Measurements from ENCODE around the gene HYKK.
A peak's percentile ranks its signal among the peaks of the same experiment; 100 is the strongest.
"Not testable (repeated sequence)": the region's sequence is repeated elsewhere in the genome, so short reads cannot be mapped to it uniquely, and the experiment has no call there.

HYKK gene

DNA sequence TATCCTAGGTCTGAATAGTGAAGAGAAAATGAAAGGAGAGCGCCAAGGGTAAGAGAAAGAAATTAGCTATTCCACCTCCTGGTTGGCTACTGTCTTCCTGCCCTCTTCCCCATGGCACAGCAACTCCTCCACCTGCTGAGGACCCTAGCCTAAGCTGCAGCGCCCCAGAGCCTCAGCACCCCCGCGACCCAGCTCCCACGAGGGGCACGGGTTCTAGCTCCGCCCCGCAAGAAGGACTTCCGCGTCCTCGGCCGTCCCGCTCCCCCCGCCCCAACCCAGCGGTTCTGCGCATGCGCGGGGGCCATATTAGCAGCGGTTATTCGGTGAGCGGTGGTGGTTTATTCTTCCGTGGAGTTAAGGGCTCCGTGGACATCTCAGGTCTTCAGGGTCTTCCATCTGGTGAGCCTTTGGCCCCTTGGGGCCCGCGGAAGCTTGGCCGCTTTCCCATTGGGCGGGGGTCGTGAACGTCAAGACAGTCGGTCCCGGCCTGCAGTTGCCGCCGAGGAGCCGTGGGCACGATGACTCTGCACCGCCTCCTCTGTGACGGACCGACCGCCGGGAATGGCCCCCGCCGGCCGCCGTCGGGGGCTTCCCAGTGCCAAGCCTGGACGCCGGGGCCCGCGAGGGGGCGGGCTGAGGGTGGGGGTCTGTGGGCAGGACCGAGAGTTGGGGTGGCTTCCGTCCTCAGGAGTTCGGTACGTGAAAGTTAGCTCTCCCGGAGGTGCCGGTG is 32.9 kb downstream of the HYKK start, which contains the start of gene PSMA4:
Gene PSMA4, plus strand, starts transcription at position 304 of the 730 bp plus-strand sequence. CDS start 1,484 bp downstream, outside the sequence.
- peak; percentile 86 for DNase-seq (ENCODE audit: low read depth)

- DNase-seq (ENCODE audit: low read depth), result no peak
These were observed 33.7 kb downstream of the HYKK start for GRCh38 chr15:78540871-78541743.

DNA sequence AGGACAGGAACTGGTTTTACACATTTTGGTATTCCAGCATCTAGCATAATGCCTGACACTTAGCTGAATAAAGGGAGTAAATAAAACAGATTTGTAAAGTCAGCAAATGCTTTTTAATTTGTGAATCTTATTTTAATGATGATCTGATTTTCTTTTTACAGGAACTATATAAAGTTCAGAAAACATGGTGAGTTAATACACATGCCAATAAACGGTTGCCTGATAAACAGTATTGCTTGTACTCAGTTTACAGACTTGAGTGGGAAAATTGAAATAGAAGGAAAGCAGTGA is 34.3 kb downstream of the HYKK start:
- DNase-seq (ENCODE audit: low read depth), result no peak

DNA sequence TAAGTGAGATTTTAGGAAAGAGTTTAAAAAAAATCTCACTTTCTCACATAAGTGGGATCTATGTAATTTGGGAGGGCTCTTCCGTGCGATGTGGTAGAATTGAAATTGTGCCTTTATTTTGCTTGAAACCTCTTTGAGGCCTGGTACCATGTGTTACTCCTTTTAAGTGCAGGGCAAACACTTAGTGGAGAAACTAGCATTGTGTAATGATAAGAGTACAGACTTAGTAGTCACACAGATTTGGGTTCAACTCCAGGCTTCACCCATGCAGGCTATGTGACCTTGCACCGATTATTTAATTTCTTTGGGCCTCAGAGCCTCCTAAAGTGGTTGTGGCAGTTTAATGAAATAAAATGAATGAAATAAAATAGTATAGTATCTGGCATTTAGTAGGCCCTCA is 35.3 kb downstream of the HYKK start:
- no peak for DNase-seq (ENCODE audit: low read depth)

DNA sequence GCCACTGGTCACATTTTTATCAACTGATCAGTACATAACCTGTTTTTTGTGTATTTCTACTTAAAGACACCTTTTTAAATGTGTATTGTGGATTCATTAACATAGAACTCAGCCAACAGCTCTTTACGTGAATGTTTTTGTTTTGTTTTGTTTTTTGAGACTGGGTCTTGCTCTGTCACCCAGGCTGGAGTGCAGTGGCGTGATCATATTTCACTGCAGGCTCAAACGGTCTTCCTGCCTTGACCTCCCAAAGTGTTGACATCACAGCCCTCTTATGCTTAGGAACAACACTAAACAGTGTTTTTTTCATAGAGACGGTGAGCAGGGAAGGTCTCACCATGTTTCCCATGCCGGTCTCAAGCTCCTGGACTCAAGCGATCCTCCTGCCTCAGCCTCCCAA is 42.8 kb downstream of the HYKK start:
- DNase-seq (ENCODE audit: low read depth), result no peak

GRCh38 chr15:78550815-78551214 is 43.4 kb downstream of the HYKK start:
- DNase-seq (ENCODE audit: low read depth), result no peak

GRCh38 chr15:78551902-78552301 is 44.5 kb downstream of the HYKK start:
- no peak for DNase-seq (ENCODE audit: low read depth)

- no peak for DNase-seq (ENCODE audit: low read depth)
These were observed 45.2 kb downstream of the HYKK start for GRCh38 chr15:78552597-78552996.

DNA sequence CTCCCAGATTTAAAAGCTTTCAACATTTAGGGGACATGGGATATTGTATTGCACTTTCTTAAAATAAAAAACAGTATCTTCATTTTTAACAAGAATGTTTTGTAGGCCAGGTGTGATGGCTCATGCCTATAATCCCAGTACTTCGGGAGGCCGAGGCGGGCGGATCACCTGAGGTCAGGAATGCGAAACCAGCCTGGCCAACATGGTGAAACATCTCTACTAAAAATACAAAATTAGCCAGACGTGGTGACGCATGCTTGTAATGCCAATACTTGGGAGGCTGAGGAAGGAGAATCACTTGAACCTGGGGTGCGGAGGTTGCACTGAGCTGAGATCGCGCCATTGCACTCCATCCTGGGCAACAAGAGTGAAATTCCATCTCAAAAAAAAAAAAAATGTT is 52.8 kb downstream of the HYKK start:
- DNase-seq (ENCODE audit: low read depth), result not testable (repeated sequence)

- DNase-seq (ENCODE audit: low read depth), result no peak
These were observed 54.1 kb downstream of the HYKK start for GRCh38 chr15:78561490-78561889.

GRCh38 chr15:78563092-78563491 is 55.7 kb downstream of the HYKK start:
- no peak for DNase-seq (ENCODE audit: low read depth)

DNA sequence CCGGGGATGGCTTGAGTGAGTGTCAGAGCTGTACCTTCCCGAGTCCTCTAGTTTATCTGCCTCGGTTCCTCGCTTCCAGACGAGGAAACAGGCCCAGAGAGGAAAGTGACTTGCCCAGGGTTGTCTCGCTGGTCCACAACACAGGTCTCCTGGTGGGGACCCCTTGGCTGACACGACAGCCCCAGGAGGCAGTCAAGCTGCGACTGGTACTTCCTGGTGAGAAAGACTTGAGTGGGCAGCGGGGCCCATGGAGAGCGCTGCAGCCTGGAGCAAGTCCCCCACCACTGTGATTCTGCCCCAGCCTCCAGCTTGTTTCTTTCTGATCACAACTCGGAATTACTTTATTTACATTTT is 57.3 kb downstream of the HYKK start:
- DNase-seq (ENCODE audit: low read depth), result no peak

- DNase-seq (ENCODE audit: low read depth), result peak; percentile 67
These were observed 57.9 kb downstream of the HYKK start, which contains the start of gene CHRNA5 for GRCh38 chr15:78565097-78565950. TSS of gene CHRNA5 (plus strand) at chr15:78565520. CDS start at chr15:78565720, 200 bp downstream.

DNA sequence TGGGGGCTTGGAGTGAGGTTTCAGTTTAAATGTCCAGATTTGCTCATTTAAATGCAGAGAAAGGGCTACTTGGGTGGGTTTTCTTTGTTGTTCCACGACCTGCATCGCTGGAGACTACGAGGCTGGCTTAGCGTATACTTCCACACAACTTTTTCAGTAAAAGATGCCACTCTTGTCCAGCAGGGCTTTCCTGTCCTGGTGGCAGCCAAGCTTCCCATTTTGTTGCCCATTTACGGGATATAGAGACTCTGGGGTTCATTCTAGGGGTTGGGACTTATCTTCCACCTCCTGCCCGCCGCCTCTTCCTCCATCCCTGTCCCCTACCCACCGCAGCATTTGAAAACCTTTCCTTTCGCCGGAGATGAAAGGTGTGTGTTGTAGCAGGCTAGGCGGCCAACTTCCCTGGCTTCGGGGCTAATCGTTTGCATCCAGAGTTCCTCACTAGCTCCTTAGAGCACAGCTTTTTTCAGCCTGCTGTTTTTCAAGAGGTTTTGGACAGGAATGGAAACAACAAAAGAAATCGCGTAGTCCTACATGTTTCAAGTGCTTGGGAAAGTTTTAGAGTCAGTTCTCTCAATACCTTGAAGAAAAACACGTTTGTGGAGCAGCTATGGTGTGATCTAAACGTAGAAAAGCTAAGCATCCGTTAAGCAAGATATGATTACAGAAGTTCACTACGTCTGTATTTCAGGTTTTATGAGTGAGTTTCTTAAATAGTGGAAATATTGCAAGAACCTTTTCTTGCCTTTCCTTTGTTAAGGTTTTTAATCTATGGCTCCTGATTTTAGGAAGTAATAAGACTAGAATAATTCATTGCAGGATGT is 58.8 kb downstream of the HYKK start:
- DNase-seq (ENCODE audit: low read depth), result no peak

- DNase-seq (ENCODE audit: low read depth), result no peak
These were observed 60.2 kb downstream of the HYKK start for GRCh38 chr15:78567531-78567930.

DNA sequence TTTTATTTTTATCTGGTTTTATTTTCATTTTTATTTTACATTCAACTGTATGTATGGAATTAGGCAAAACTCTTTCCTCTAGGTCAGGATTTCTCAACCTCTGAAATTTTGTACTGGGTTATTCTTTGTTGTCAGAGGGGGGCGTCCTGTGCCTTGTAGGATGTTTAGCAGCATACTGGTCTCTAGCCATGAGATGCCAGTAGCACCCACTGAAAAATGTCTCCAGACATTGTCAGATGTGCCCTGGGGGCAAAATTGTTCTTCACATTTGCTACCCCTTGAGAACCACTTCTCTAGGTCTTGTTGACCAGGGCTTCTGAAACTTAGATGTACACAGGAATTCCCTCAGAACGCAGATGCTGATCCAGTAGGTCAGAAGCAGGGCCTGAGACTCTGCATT is 63.3 kb downstream of the HYKK start:
- DNase-seq (ENCODE audit: low read depth), result no peak

GRCh38 chr15:78571382-78571781 is 64.0 kb downstream of the HYKK start:
- DNase-seq (ENCODE audit: low read depth), result no peak

- DNase-seq (ENCODE audit: low read depth), result no peak
These were observed 66.0 kb downstream of the HYKK start for GRCh38 chr15:78573416-78573815.

DNA sequence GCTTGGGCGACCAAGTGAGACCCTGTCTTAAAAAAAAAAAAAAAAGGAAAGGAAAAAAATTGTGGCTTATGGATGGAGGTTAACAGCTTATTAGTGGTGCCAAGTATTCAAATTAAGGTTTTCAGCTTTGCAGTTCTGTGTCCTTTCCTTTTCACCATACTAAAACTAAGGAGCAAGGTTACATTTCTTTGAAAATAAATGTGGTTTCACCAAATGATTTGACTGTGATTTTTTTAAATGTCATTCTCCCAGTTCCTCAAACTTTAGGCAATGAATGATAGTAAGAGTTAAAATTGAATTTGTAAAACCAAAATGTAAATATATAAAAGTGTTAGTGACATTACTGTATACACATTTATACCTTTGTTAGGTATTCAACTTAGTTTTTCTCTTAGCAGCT is 67.6 kb downstream of the HYKK start:
- no peak for DNase-seq (ENCODE audit: low read depth)
